Activated naive CD8-positive, alpha-beta T cell treated with anti-CD3 and anti-CD28 coated beads, Interleukin-2, amount 50 U/mL, for 16 hours (primary cell): Measurements from ENCODE around the gene CSGALNACT2.

ENCODE experiments used
- DNase-seq: peaks from one replicate; pipeline ENCODE4 v3.0.0-alpha.2; 2020; ENCODE audit warnings: low read depth, low spot score

Gene CSGALNACT2

DNA sequence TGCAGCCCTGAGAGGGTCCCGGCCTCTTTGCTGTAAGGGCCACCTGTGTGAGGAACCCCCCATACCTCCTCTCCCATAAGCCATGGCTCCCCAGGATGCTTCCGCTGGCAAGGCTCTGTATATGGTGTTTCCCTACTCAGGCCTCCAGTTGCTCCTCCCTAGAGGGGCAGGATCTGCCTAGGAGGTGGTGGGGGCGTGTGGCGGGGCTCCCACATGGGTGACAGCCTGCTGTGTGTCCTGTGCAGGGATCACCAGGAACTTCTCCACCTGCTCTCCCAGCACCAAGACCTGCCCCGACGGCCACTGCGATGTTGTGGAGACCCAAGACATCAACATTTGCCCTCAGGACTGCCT lies 25.7 kb upstream of the CSGALNACT2 start:
- no peak for DNase-seq

DNA sequence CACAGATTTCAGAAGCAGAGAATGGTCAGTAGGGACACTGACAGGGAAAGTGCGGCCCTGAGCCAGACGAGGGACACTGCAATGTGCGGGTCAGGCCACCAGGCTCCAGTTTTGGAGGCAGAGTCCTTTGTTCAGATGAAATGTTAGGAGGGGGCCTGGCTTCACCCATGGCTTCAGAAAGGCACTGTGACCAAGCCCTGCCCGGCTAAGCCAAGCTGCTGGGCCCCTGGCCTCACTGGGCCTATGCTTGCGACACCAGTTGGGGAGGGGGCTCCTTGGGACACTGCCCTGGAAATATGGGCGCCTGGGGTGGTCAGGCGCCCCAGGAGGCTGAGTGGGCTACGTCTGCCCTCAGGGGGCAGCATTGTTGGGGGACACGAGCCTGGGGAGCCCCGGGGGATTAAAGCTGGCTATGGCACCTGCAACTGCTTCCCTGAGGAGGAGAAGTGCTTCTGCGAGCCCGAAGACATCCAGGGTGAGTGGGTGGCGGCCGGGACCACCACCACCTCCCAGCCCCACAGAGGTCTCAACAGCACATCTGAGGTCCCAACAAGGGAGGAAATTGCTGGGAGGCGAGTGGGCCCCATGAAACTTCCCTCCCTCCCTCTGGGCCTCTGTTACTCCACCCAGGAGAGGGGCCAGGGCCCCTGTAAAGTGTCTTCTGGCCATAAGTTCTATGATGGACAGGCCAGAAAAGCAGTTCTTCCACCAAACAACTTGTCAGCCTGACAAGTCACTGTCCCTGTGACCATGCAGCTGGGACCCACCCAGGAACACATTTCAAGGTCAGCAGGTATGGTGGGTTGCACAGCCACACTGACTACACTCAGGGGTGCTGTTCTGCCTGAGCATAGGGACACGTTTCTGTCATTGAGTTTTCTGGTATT lies 24.8 kb upstream of the CSGALNACT2 start:
- no peak for DNase-seq

DNA sequence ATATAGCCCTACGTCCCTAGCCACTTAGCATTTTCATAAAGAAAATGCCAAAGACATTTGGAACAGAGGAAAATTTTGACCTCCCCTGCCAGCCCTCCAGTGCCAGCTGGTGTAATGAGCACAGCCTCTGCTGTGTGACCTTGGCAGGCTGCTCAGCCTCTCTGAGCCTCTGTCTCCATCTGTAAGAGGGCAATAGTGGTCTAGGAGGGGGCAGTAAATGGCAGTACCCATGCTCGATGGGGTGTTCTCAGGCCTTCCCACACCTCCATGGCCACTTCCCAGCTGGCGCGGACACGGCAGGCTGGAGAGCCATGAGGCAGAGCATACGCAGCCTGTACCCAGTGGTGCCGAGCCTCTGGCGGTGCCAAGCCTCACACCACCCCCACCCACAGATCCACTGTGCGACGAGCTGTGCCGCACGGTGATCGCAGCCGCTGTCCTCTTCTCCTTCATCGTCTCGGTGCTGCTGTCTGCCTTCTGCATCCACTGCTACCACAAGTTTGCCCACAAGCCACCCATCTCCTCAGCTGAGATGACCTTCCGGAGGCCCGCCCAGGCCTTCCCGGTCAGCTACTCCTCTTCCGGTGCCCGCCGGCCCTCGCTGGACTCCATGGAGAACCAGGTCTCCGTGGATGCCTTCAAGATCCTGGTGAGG lies 24.0 kb upstream of the CSGALNACT2 start:
- DNase-seq, result no peak

- DNase-seq, result no peak
These were observed 23.3 kb upstream of the CSGALNACT2 start for GRCh38 chr10:43114743-43115611.

- no peak for DNase-seq
These were observed 22.2 kb upstream of the CSGALNACT2 start for GRCh38 chr10:43115881-43116595.

DNA sequence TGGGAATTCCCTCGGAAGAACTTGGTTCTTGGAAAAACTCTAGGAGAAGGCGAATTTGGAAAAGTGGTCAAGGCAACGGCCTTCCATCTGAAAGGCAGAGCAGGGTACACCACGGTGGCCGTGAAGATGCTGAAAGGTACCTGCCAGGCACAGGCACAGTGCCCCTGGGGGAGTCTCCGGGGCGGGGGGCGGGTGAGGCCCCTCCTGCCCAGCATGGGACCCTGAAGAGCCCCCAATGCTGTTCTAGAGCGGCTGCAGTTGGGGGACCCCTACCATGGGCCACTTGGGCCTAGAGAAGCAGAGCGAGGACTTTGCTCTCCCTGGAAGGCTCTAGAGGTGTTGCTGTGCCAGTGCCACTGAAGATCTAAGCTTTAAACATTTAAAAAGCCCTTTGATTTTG lies 21.6 kb upstream of the CSGALNACT2 start:
- no peak for DNase-seq

DNA sequence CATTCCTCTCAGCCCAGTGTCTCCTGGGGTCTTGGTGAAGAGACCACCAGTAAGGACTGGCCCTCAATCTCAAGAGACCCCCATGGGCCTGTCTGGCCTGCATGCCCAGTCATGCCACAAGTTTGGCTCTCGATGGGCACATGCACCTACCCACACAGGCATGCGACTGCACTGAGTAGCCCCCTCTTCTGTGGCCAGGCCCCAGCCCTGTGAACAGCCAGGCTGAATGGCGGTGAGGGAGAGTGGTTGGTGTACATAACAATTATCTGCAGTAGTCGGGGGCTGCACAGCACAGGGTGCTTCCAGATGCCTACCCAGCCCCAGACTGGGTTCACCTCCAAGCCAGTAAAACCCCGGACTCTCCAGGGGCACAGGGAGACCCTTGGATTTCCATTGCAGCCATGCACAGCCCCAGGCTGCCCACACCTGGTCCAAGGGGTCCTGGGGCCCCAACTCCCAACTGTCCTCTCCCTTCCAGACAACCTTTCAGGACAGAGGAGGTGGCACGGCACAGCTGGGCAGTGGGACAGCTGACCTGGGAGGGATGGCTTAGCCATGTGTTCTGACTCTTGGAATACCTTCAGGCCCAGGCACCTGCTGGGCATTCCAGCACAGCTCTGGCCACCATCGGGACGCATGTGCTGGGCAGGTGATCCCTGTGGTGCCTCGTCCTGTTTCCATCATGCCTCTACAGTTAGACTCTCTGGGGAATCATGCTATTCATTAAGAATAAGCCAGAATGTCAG lies 21.0 kb upstream of the CSGALNACT2 start:
- DNase-seq, result no peak

- DNase-seq, result no peak
These were observed 20.3 kb upstream of the CSGALNACT2 start for GRCh38 chr10:43117777-43118583.

DNA sequence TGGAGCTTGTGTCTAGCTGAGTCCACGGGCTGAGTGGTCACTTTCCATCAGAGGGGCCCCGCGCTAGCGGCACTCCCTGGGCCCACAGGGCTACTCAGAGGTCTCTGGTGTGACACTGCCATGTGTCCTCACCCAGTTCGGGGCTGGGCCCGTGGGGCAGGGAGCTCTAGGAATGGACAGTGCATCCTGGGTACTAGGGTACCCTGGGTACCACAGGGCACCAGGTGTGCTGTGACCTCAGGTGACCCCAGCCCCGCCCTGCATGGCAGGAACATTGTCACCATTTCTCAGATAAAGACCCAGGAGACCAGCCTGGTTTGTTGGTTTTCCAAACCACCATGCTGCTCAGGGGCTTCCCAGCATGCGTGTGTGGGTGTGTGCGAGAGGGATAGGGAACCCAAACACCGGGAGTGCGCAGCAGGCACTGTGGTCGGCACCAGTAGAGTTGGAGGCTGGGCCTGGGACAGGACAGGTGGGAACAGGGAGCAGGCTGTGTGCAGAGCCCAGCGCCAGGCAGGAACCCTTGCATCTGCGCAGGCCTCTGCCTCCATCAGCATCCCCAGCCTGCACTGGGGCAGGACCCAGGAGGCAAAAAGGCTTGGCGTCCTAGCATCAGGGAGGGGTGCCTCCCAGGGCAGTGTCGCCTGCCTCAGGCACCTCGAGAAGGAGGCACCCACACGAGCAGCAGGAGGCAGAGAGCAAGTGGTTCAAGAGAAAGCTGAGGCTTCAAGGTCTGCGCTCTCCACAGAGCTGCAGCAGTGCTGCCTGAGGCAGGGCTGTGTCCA lies 19.4 kb upstream of the CSGALNACT2 start:
- no peak for DNase-seq

- DNase-seq, result no peak
These were observed 18.7 kb upstream of the CSGALNACT2 start for GRCh38 chr10:43119416-43120115.

DNA sequence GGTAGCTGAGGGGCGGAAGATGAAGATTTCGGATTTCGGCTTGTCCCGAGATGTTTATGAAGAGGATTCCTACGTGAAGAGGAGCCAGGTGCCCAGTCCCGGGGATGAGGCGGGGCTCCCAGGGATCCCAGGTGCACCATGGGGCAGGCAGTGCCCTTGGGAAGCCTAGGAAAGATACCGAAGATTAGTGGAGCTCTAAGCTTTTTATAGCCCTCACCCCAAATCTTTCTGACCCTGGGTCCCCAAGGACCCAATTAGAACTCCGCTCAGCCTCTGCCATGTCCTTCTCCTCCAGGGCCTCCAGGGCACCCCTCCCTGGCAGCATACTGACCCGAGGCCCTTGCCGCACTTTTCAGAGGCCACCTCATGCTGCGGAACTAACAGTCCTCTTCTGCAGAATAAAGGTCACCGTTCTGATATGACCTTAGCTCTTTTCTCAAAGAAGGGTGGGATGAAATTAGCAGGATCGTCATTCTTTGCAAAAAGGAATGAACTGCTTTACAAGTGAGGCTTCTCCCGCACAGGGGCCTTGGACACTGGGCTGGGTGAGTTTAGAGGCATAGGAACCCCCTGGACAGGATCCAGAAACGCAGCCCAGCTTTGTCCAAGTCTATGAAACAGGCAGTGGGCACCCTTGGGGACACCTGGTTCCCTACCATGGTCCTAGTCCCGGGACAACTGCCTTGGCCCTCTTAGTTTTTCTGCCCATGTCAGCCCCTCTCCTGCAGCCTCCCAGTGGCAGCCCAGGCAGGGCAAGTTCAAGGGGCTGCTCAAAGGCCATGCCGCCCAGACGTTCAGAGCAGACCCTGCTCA lies 17.9 kb upstream of the CSGALNACT2 start:
- no peak for DNase-seq

- DNase-seq, result no peak
These were observed 17.3 kb upstream of the CSGALNACT2 start for GRCh38 chr10:43120929-43121314.

- DNase-seq, result no peak
These were observed 16.8 kb upstream of the CSGALNACT2 start for GRCh38 chr10:43121444-43121843.

- DNase-seq, result no peak
These were observed 16.1 kb upstream of the CSGALNACT2 start for GRCh38 chr10:43122096-43122495.

DNA sequence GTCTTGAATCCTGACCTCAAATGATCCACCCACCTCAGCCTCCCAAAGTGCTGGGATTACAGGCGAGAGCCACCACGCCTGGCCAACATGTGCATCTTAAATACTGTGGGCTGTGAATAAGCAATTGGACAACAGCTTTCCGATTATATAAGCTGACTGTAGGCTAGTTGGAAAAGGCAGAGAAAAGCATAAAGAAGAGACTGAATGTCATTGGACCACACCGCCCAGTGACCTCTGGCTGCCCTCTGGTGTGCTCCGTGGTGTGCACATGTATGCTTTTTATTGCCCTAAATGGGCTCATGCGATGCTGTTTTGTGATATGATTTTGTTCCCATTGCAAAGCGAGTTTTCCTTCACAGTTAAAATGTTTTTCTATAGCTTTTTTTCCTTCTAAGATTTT lies 15.4 kb upstream of the CSGALNACT2 start:
- DNase-seq, result no peak

DNA sequence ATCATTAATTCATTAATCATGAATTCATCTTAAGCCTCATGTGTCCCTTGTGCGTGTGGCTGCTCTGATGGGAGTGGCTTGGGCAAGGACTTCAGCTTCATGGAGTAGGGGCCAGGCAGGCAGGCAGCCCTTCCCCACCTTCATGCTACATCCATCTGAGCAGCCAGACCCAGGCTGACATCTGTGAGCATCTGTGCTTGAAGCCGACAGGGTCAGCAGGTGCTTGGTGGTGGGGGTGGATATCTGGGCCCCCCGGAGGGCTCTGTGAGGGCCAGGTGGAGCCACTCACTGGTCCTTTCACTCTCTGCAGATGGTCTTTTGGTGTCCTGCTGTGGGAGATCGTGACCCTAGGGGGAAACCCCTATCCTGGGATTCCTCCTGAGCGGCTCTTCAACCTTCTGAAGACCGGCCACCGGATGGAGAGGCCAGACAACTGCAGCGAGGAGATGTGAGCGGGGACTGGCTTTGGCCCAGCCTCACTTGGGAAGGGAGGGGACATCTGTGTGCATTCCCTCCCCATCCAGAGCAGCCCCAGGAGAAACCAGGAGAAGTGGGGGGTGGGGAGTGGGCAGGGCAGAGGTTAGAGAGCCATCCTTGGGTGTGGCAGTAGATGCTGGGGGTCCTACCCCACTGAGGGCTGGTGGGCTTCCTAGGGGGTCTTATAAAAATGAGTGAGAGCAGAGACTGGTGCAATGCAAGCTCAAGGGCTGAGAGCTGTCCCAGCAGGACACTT lies 14.7 kb upstream of the CSGALNACT2 start:
- no peak for DNase-seq

- DNase-seq, result no peak
These were observed 14.1 kb upstream of the CSGALNACT2 start for GRCh38 chr10:43124094-43124521.
